LHCN-M2 (cell line): ENCODE data around the gene CFAP46. TPM values are rescaled to one million over a fixed set of nuclear protein-coding genes. Genes with fewer than 3 reads are reported as not detected.
"Not testable (repeated sequence)": the region's sequence is repeated elsewhere in the genome, so short reads cannot be mapped to it uniquely, and the experiment has no call there.

Experiments
- DNase-seq: peaks from one replicate; pipeline ENCODE4 v3.0.0-alpha.2; 2012; ENCODE audit warnings: low read depth
- total RNA-seq: library from RNA; depleted of rRNA; stranded (reverse); fragments of >200 nt; gene quantifications from 2 replicates; pipeline ENCODE4 v1.2.3, GENCODE V29; 2014

Gene CFAP46
- total RNA-seq, 1 experiment from 2014 or later, result not detected

- no peak for DNase-seq
Observed at GRCh38 chr10:132832186-132832969, 110.0 kb downstream of the CFAP46 start.

- no peak for DNase-seq
Observed at GRCh38 chr10:132829403-132829802, 113.0 kb downstream of the CFAP46 start.

GRCh38 chr10:132828681-132829080 lies 113.7 kb downstream of the CFAP46 start:
- DNase-seq, result no peak

- DNase-seq, result no peak
Observed at GRCh38 chr10:132827861-132828539, 114.4 kb downstream of the CFAP46 start.

GRCh38 chr10:132827423-132827789 lies 115.0 kb downstream of the CFAP46 start:
- no peak for DNase-seq

GRCh38 chr10:132826524-132827422 lies 115.6 kb downstream of the CFAP46 start:
- no peak for DNase-seq

GRCh38 chr10:132825783-132826523 lies 116.4 kb downstream of the CFAP46 start:
- not testable (repeated sequence) for DNase-seq

GRCh38 chr10:132820056-132820455 lies 122.3 kb downstream of the CFAP46 start:
- no peak for DNase-seq

- DNase-seq, result no peak
Observed at GRCh38 chr10:132817701-132818211, 124.6 kb downstream of the CFAP46 start.

- DNase-seq, result no peak
Observed at GRCh38 chr10:132816718-132817117, 125.7 kb downstream of the CFAP46 start.

GRCh38 chr10:132815168-132815857 lies 127.1 kb downstream of the CFAP46 start:
- no peak for DNase-seq

- DNase-seq, result no peak
Observed at GRCh38 chr10:132814469-132814856, 127.9 kb downstream of the CFAP46 start.

GRCh38 chr10:132813560-132814468 lies 128.6 kb downstream of the CFAP46 start:
- no peak for DNase-seq

GRCh38 chr10:132813001-132813401 lies 129.4 kb downstream of the CFAP46 start:
- DNase-seq, result no peak

GRCh38 chr10:132812520-132812919 lies 129.8 kb downstream of the CFAP46 start:
- no peak for DNase-seq

- no peak for DNase-seq
Observed at GRCh38 chr10:132811891-132812481, 130.4 kb downstream of the CFAP46 start.

GRCh38 chr10:132810807-132811700 lies 131.3 kb downstream of the CFAP46 start:
- no peak for DNase-seq
